ENCODE results near the gene IL4I1. TPM values are rescaled to one million over a fixed set of nuclear protein-coding genes. Genes with fewer than 3 reads are reported as not detected.

Gene IL4I1
- total RNA-seq, 1 experiment from 2014 or later, result 1.3 TPM

GRCh38 chr19:49864890-49865289 is 31.8 kb downstream of the IL4I1 start:
- Histone ChIP-seq H3K4me1 (ENCODE audit: insufficient read depth, low read length, poor library complexity, severe bottlenecking) (peaks cover 31% of the 10 kb centered on the region), H3K27ac (ENCODE audit: low read depth, low read length, poor library complexity, severe bottlenecking) (no peak overlapping the region), H3K36me3 (ENCODE audit: insufficient read depth, low read length, poor library complexity, severe bottlenecking) (peaks cover 47% of the 10 kb centered on the region), H3K27me3 (replicated peaks; ENCODE audit: insufficient read depth, low read depth, low read length, poor library complexity) (no peaks in the 10 kb centered on the region), H3K9me3 (ENCODE audit: low read depth, low read length, poor library complexity, severe bottlenecking) (no peaks in the 10 kb centered on the region), H3K4me3 (ENCODE audit: low read depth, low read length, poor library complexity, severe bottlenecking) (no peak overlapping the region)
- intact Hi-C loops (cut with micrococcal nuclease; ENCODE audit: unreplicated experiment), result loop anchor here (5.0 kb wide), 1 partner anchor 98 kb away; the partner anchor contains the start of gene AP2A1
- ChIA-PET POLR2A (ENCODE audit: low non-redundant PET) (interaction anchor here (0.7 kb wide), 3 partner anchors 11 to 369 kb away, joined by 3 to 17 read pairs (median 13); no protein-coding TSS in a partner anchor), CTCF (interaction anchor here (0.7 kb wide), 1 partner anchor 11 kb away, joined by 10 read pairs; no protein-coding TSS in a partner anchor)
- no TSS peak for BruUV-seq (replicated peaks)
- no peak for TF ChIP-seq CTCF (conservative IDR thresholded peaks at IDR 0.05; ENCODE audit: low read depth, low read length)
- no peak for TF ChIP-seq EZH2 (IDR thresholded peaks at IDR 0.05; ENCODE audit: borderline replicate concordance, low read depth, low read length, poor library complexity, severe bottlenecking)
- DNase-seq (ENCODE audit: low spot score), result no peak

- ChIA-PET POLR2A (ENCODE audit: low non-redundant PET) (no interaction called here), CTCF (no interaction called here)
- Histone ChIP-seq H3K4me3 (ENCODE audit: low read depth, low read length, poor library complexity, severe bottlenecking) (no peak overlapping the region), H3K27me3 (replicated peaks; ENCODE audit: insufficient read depth, low read depth, low read length, poor library complexity) (no peaks in the 10 kb centered on the region), H3K9me3 (ENCODE audit: low read depth, low read length, poor library complexity, severe bottlenecking) (no peaks in the 10 kb centered on the region), H3K36me3 (ENCODE audit: insufficient read depth, low read length, poor library complexity, severe bottlenecking) (peaks cover 56% of the 10 kb centered on the region), H3K27ac (ENCODE audit: low read depth, low read length, poor library complexity, severe bottlenecking) (no peak overlapping the region), H3K4me1 (ENCODE audit: insufficient read depth, low read length, poor library complexity, severe bottlenecking) (peaks cover 30% of the 10 kb centered on the region)
- BruUV-seq (replicated peaks), result no TSS peak
- intact Hi-C loops (cut with micrococcal nuclease; ENCODE audit: unreplicated experiment), result no loop called here
- DNase-seq (ENCODE audit: low spot score), result no peak
- TF ChIP-seq EZH2 (IDR thresholded peaks at IDR 0.05; ENCODE audit: borderline replicate concordance, low read depth, low read length, poor library complexity, severe bottlenecking) (no peak), CTCF (conservative IDR thresholded peaks at IDR 0.05; ENCODE audit: low read depth, low read length) (no peak)
Measured at GRCh38 chr19:49863935-49864320, 32.8 kb downstream of the IL4I1 start.

GRCh38 chr19:49863254-49863934 is 33.3 kb downstream of the IL4I1 start:
- no peak for DNase-seq (ENCODE audit: low spot score)
- Histone ChIP-seq H3K4me1 (ENCODE audit: insufficient read depth, low read length, poor library complexity, severe bottlenecking) (peaks cover 26% of the 10 kb centered on the region), H3K4me3 (ENCODE audit: low read depth, low read length, poor library complexity, severe bottlenecking) (no peak overlapping the region), H3K36me3 (ENCODE audit: insufficient read depth, low read length, poor library complexity, severe bottlenecking) (peaks cover 62% of the 10 kb centered on the region), H3K9me3 (ENCODE audit: low read depth, low read length, poor library complexity, severe bottlenecking) (no peaks in the 10 kb centered on the region), H3K27ac (ENCODE audit: low read depth, low read length, poor library complexity, severe bottlenecking) (peak overlapping the region; percentile 20), H3K27me3 (replicated peaks; ENCODE audit: insufficient read depth, low read depth, low read length, poor library complexity) (no peaks in the 10 kb centered on the region)
- BruUV-seq (replicated peaks), result no TSS peak
- no peak for TF ChIP-seq CTCF (conservative IDR thresholded peaks at IDR 0.05; ENCODE audit: low read depth, low read length)
- TF ChIP-seq EZH2 (IDR thresholded peaks at IDR 0.05; ENCODE audit: borderline replicate concordance, low read depth, low read length, poor library complexity, severe bottlenecking), result no peak
- ChIA-PET CTCF (no interaction called here), POLR2A (ENCODE audit: low non-redundant PET) (no interaction called here)
- intact Hi-C loops (cut with micrococcal nuclease; ENCODE audit: unreplicated experiment), result no loop called here

All from A673 (cell line).